ENCODE results near the gene BCL2L1. TPM values are rescaled to one million over a fixed set of nuclear protein-coding genes. Genes with fewer than 3 reads are reported as not detected.

BCL2L1 gene
- total RNA-seq, 4 donors from 2014 or later, result 89.0 to 112 (median 94.9) TPM

- TF ChIP-seq CTCF (IDR thresholded peaks at IDR 0.05; ENCODE audit: low read depth), result no peak
Observed at GRCh38 chr20:31679357-31680285, 43.0 kb downstream of the BCL2L1 start.

GRCh38 chr20:31678389-31679356, 44.0 kb downstream of the BCL2L1 start:
- TF ChIP-seq CTCF (IDR thresholded peaks at IDR 0.05; ENCODE audit: low read depth), result no peak

- no peak for TF ChIP-seq CTCF (IDR thresholded peaks at IDR 0.05; ENCODE audit: low read depth)
Observed at GRCh38 chr20:31677553-31678260, 45.0 kb downstream of the BCL2L1 start.

- no peak for TF ChIP-seq CTCF (IDR thresholded peaks at IDR 0.05; ENCODE audit: low read depth)
Observed at GRCh38 chr20:31676609-31676989, 46.1 kb downstream of the BCL2L1 start.

- TF ChIP-seq CTCF (IDR thresholded peaks at IDR 0.05; ENCODE audit: low read depth), result no peak
Observed at GRCh38 chr20:31675828-31676608, 46.6 kb downstream of the BCL2L1 start.

GRCh38 chr20:31674895-31675827, 47.5 kb downstream of the BCL2L1 start:
- TF ChIP-seq CTCF (IDR thresholded peaks at IDR 0.05; ENCODE audit: low read depth), result no peak

Measured in subcutaneous adipose tissue (tissue), 4 donors.